HepG2 (cell line): Measurements from ENCODE around the gene TSEN34. TPM values are rescaled to one million over a fixed set of nuclear protein-coding genes. Genes with fewer than 3 reads are reported as not detected.
A peak's percentile ranks its signal among the peaks of the same experiment; 100 is the strongest.

Experiments used
- ATAC-seq: fragments of 200-7000 bp; cut with Tn5 transposase; 3 replicates; pipeline ENCODE4 v1.9.1; 2020; ENCODE audit warnings: mild to moderate bottlenecking, moderate library complexity
- BruUV-seq: library from RNA; stranded (reverse); fragments of 400-500 nt; replicated peaks from 2 replicates; lab custom pipeline; 2021; lab: Mats Ljungman, UMichigan
- CTCF ChIA-PET: fragments of 300-600 bp; formaldehyde crosslinking; extraction: SDS; loops from one replicate; lab custom pipeline; 2021; ENCODE audit warnings: low total read pairs, inconsistent platforms, low intra/inter-chr PET ratio; lab: Yijun Ruan, JAX
- POLR2A ChIA-PET: fragments of 350-600 bp; sonication (Branson Sonifier 250); formaldehyde crosslinking; loops from one replicate; lab custom pipeline; 2020; ENCODE audit warnings: antibody characterized with exemption, inconsistent platforms; lab: Yijun Ruan, JAX
- DNase-seq: peaks from one replicate; pipeline ENCODE4 v3.0.0-alpha.2; 2015; ENCODE audit warnings: low spot score
- FAIRE-seq: peaks from 3 replicates; lab custom pipeline; 2011; peaks lifted over from hg19 to GRCh38; lab: Jason Lieb, UNC
- H2AFZ ChIP-seq: one replicate; pipeline ENCODE4 v1.6.1; 2011; ENCODE audit warnings: low read length, inconsistent platforms
- H3K27ac ChIP-seq: fragments of 300-600 bp; 3 replicates; pipeline ENCODE4 v1.8.0; 2011; ENCODE audit warnings: mixed run types, mild to moderate bottlenecking, mixed read lengths, low read length, inconsistent platforms; ENCODE audit not compliant: insufficient read depth; ENCODE audit errors: extremely low read length
- H3K27me3 ChIP-seq, 2 experiments: fragments of 200-600 bp in 1 of 2; 2 replicates in 1 of 2; 3 replicates in 1 of 2; pipeline versions ENCODE4 v1.6.0 to v1.8.0; 2011; ENCODE audit warnings: low read length in 2 of 2, mild to moderate bottlenecking in 2 of 2, moderate library complexity in 2 of 2, inconsistent platforms in 1 of 2; ENCODE audit not compliant: insufficient read depth in 2 of 2, control insufficient read depth in 1 of 2
- H3K36me3 ChIP-seq, 2 experiments: fragments of 200-600 bp in 1 of 2; replicated peaks in 1 of 2; 2 replicates in 1 of 2; 3 replicates in 1 of 2; pipeline versions ENCODE4 v1.5.1 to v1.8.0; 2011; ENCODE audit warnings: low read length in 2 of 2, inconsistent platforms in 1 of 2; ENCODE audit not compliant: insufficient read depth in 2 of 2, control insufficient read depth in 1 of 2
- H3K4me1 ChIP-seq: 2 replicates; pipeline ENCODE4 v1.5.1; 2012; ENCODE audit warnings: low read length, inconsistent platforms; ENCODE audit not compliant: insufficient read depth
- H3K4me2 ChIP-seq: 2 replicates; pipeline ENCODE4 v1.6.0; 2011; ENCODE audit warnings: low read depth, low read length, inconsistent platforms
- H3K4me3 ChIP-seq, 3 experiments: fragments of 200-600 bp in 1 of 3; sonication (generic), shearing (Covaris generic) in 1 of 3; replicated peaks in 1 of 3; 2 replicates each; pipeline ENCODE4 v1.5.1; 2011 to 2016; ENCODE audit warnings: low read length in 3 of 3, inconsistent platforms in 2 of 3, low read depth in 2 of 3, mild to moderate bottlenecking in 2 of 3, control low read depth in 1 of 3, mixed read lengths in 1 of 3; ENCODE audit not compliant: insufficient read depth in 1 of 3
- H3K79me2 ChIP-seq: one replicate; pipeline ENCODE4 v1.6.1; 2011; ENCODE audit warnings: low read length, inconsistent platforms; ENCODE audit not compliant: insufficient read depth
- H3K9ac ChIP-seq: 2 replicates; pipeline ENCODE4 v1.6.0; 2011; ENCODE audit warnings: mild to moderate bottlenecking, low read depth, low read length, inconsistent platforms; ENCODE audit not compliant: insufficient read depth
- H3K9me3 ChIP-seq: 2 replicates; pipeline ENCODE4 v1.5.1; 2012; ENCODE audit warnings: mild to moderate bottlenecking, low read length
- H4K20me1 ChIP-seq: 2 replicates; pipeline ENCODE4 v1.6.0; 2011; ENCODE audit warnings: inconsistent platforms, mild to moderate bottlenecking, low read length, moderate library complexity; ENCODE audit not compliant: insufficient read depth
- ATAD3A ChIP-seq: sonication (generic); formaldehyde crosslinking; IDR thresholded peaks from 2 replicates; pipeline ENCODE4 v1.4.0; 2020; ENCODE audit warnings: missing genetic modification reagents
- BORCS8-MEF2B ChIP-seq: sonication (generic); formaldehyde crosslinking; IDR thresholded peaks from 2 replicates; pipeline ENCODE4 v1.8.0; 2022; ENCODE audit warnings: mild to moderate bottlenecking, missing genetic modification reagents
- CREB1 ChIP-seq, 2 experiments: fragments of 450-650 bp in 1 of 2; IDR thresholded peaks; 2 replicates each; pipeline ENCODE4 v1.6.1; 2016 to 2017; ENCODE audit warnings: control low read depth in 1 of 2, mild to moderate bottlenecking in 1 of 2, missing compliant biosample characterization in 1 of 2, missing genetic modification characterization in 1 of 2
- DMAP1 ChIP-seq: IDR thresholded peaks from 2 replicates; pipeline ENCODE4 v1.6.1; 2016
- DR1 ChIP-seq: sonication (generic); formaldehyde crosslinking; IDR thresholded peaks from 2 replicates; pipeline ENCODE4 v1.8.0; 2021; ENCODE audit warnings: mild to moderate bottlenecking, missing genetic modification reagents, inconsistent platforms
- FOXP4 ChIP-seq: sonication (generic); formaldehyde crosslinking; IDR thresholded peaks from 2 replicates; pipeline ENCODE4 v1.4.0; 2020; ENCODE audit warnings: missing genetic modification reagents
- HMG20B ChIP-seq: conservative IDR thresholded peaks from 2 replicates; pipeline ENCODE4 v1.6.1; 2016; ENCODE audit warnings: missing genetic modification reagents, missing compliant biosample characterization
- POLR2G ChIP-seq: fragments of 200-400 bp; formaldehyde crosslinking; IDR thresholded peaks from 2 replicates; pipeline ENCODE4 v1.6.1; 2018; ENCODE audit warnings: mild to moderate bottlenecking, low read depth, low read length, moderate library complexity
- RFXAP ChIP-seq: sonication (generic); formaldehyde crosslinking; IDR thresholded peaks from 2 replicates; pipeline ENCODE4 v1.4.0; 2020; ENCODE audit warnings: missing genetic modification reagents, borderline replicate concordance
- SP1 ChIP-seq, 2 experiments: fragments of 450-650 bp in 1 of 2; sonication (generic) in 1 of 2; formaldehyde crosslinking in 1 of 2; IDR thresholded peaks; 2 replicates each; pipeline versions ENCODE4 v1.4.0 to v1.6.1; 2016 to 2020; ENCODE audit warnings: missing genetic modification reagents in 1 of 2
- THAP11 ChIP-seq: IDR thresholded peaks from 2 replicates; pipeline ENCODE4 v1.6.1; 2016; ENCODE audit warnings: missing biosample characterization, missing genetic modification reagents
- ZIK1 ChIP-seq: sonication (generic); formaldehyde crosslinking; IDR thresholded peaks from 2 replicates; pipeline ENCODE4 v1.5.0; 2020; ENCODE audit warnings: mild to moderate bottlenecking, low read depth, missing genetic modification reagents, borderline replicate concordance
- ZNF124 ChIP-seq: sonication (generic); formaldehyde crosslinking; IDR thresholded peaks from 2 replicates; pipeline ENCODE4 v1.4.0; 2020; ENCODE audit warnings: missing genetic modification reagents
- ZNF605 ChIP-seq: sonication (generic); formaldehyde crosslinking; IDR thresholded peaks from 2 replicates; pipeline ENCODE4 v1.8.0; 2022; ENCODE audit warnings: mild to moderate bottlenecking, missing genetic modification reagents
- ZNF614 ChIP-seq: IDR thresholded peaks from 2 replicates; pipeline ENCODE4 v1.6.1; 2018; ENCODE audit warnings: missing biosample characterization, missing genetic modification reagents, inconsistent platforms, borderline replicate concordance
- ZNF616 ChIP-seq: sonication (generic); formaldehyde crosslinking; IDR thresholded peaks from 2 replicates; pipeline ENCODE4 v1.5.0; 2020; ENCODE audit warnings: low read depth, mild to moderate bottlenecking, missing genetic modification reagents
- ZNF788 ChIP-seq: sonication (generic); formaldehyde crosslinking; IDR thresholded peaks from 2 replicates; pipeline ENCODE4 v1.5.0; 2020; ENCODE audit warnings: mild to moderate bottlenecking, missing genetic modification reagents, borderline replicate concordance
- WGBS: methylation state at CpG from one replicate; pipeline ENCODE4 v1.1.6; 2017; ENCODE audit warnings: low lambda C conversion rate; 5-methylcytosine and 5-hydroxymethylcytosine counted together
- in situ Hi-C: cut with HindIII; loops from 2 replicates; pipeline ENCODE4 v1.10.0; 2017; ENCODE audit warnings: low pct_unique_long_range_greater_than_20kb; ENCODE audit not compliant: extremely low pct_ligation_motif_present
- intact Hi-C: fragments of 100-400 bp; cut with micrococcal nuclease; formaldehyde crosslinking; loops from one replicate; pipeline ENCODE4 v1.10.0; 2022; ENCODE audit not compliant: unreplicated experiment
- polyA plus RNA-seq, 8 experiments: library from polyadenylated mRNA; depleted of rRNA in 3 of 8; stranded (reverse) in 7 of 8; unstranded in 1 of 8; fragments of >200 nt; fragmentation: Illumina TruSeq in 4 of 8; extraction: Trizol in 4 of 8; gene quantifications; 2 replicates each; pipeline versions ENCODE4 v1.2.1 to v1.2.3, GENCODE V29; 2011 to 2016; ENCODE audit warnings: low read depth in 4 of 8, missing spikeins in 1 of 8, mixed read lengths in 1 of 8; ENCODE audit not compliant: insufficient read depth in 1 of 8
- total RNA-seq, 5 experiments: library from RNA; depleted of rRNA; stranded (reverse); fragments of >200 nt; fragmentation: Illumina TruSeq; extraction: Trizol; gene quantifications; 2 replicates each; pipeline ENCODE4 v1.2.3, GENCODE V29; 2016; ENCODE audit warnings: low read depth in 1 of 5
- TF ChIP-seq, protein P1 (sequence below): sonication (generic); formaldehyde crosslinking; IDR thresholded peaks from 2 replicates; pipeline ENCODE4 v1.5.0; 2020; ENCODE audit warnings: mild to moderate bottlenecking, missing genetic modification reagents

The TSEN34 gene
- total and polyA plus RNA-seq, 2 of the 13 experiments (the other 11 are each of a cell fraction or from before 2014, with no cell fraction given), result 55.1 to 65.4 TPM

- DNase-seq, result peak; percentile 100
- no peaks in the 10 kb centered on the region for H3K9me3 ChIP-seq
- peak within 1 kb of the TSS; percentile 90 for H3K27ac ChIP-seq
- ChIA-PET POLR2A (interaction anchor here (0.9 to 3.2 kb wide), 9 partner anchors 9 to 50 kb away, joined by 3 to 48 read pairs (median 7); partner anchors contain the start of genes CNOT3, MBOAT7, PRPF31 and RPS9), CTCF (no interaction called here)
- H2AFZ ChIP-seq, result peak within 1 kb of the TSS; percentile 85
- H3K4me3 ChIP-seq, result peak within 1 kb of the TSS; percentile 75 to 93 (median 80)
- peak; percentile 98 for FAIRE-seq
- ATAC-seq, result peak; percentile 94
- H3K27me3 ChIP-seq, result no peaks in the 10 kb centered on the region; a peak in 1 of 5 replicates
- peak within 1 kb of the TSS; percentile 88 for H3K9ac ChIP-seq
- H3K4me1 ChIP-seq, result peaks cover 13% of the 10 kb centered on the region
- no peaks in the 10 kb centered on the region for H4K20me1 ChIP-seq
- under 1% methylated on average over 41 of the region's 72 CpGs for WGBS
- H3K79me2 ChIP-seq, result peaks cover 13% of the 10 kb centered on the region
- intact Hi-C loops, result loop anchor here (1.0 to 2.0 kb wide), 2 partner anchors 27 to 71 kb away; no protein-coding TSS in a partner anchor
- H3K36me3 ChIP-seq, result peaks cover 9 to 33% of the 10 kb centered on the region in 2 experiments
- in situ Hi-C loops, result no loop called here
- H3K4me2 ChIP-seq, result peak within 1 kb of the TSS; percentile 97
- no TSS peak for BruUV-seq
- peak; percentile 60; the same call in 1 of the 2 replicates for TF ChIP-seq ZNF124 (CRISPR knock-in tag)
- TF ChIP-seq THAP11 (CRISPR knock-in tag), result peak; percentile 88
- TF ChIP-seq ZNF788 (CRISPR knock-in tag), result peak; percentile 50
- TF ChIP-seq DR1 (CRISPR knock-in tag), result peak; percentile 66
- 0 out of 2 replicates have a peak, but pooled peaks have one; percentile 54 for TF ChIP-seq ATAD3A (CRISPR knock-in tag)
- peak; percentile 78 for TF ChIP-seq POLR2G
- peak; percentile 25; the same call in 1 of the 2 replicates for TF ChIP-seq FOXP4 (CRISPR knock-in tag)
- TF ChIP-seq CREB1 (IDR thresholded peaks at IDR 0.05), result peak; percentile 90
- peak; percentile 95 for TF ChIP-seq CREB1 (CRISPR knock-in tag; IDR thresholded peaks at IDR 0.05)
- peak; percentile 39; the same call in 1 of the 2 replicates for TF ChIP-seq BORCS8-MEF2B (CRISPR knock-in tag)
- TF ChIP-seq, protein P1, sequence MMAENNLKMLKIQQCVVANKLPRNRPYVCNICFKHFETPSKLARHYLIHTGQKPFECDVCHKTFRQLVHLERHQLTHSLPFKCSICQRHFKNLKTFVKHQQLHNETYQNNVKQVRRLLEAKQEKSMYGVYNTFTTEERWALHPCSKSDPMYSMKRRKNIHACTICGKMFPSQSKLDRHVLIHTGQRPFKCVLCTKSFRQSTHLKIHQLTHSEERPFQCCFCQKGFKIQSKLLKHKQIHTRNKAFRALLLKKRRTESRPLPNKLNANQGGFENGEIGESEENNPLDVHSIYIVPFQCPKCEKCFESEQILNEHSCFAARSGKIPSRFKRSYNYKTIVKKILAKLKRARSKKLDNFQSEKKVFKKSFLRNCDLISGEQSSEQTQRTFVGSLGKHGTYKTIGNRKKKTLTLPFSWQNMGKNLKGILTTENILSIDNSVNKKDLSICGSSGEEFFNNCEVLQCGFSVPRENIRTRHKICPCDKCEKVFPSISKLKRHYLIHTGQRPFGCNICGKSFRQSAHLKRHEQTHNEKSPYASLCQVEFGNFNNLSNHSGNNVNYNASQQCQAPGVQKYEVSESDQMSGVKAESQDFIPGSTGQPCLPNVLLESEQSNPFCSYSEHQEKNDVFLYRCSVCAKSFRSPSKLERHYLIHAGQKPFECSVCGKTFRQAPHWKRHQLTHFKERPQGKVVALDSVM, result no peak
- peak; percentile 52; the same call in 1 of the 2 replicates for TF ChIP-seq ZIK1
- 0 out of 2 replicates have a peak, but pooled peaks have one; percentile 64 for TF ChIP-seq ZNF616 (CRISPR knock-in tag)
- TF ChIP-seq SP1 (IDR thresholded peaks at IDR 0.05), result no peak
- peak; percentile 33; the same call in 1 of the 2 replicates for TF ChIP-seq SP1 (CRISPR knock-in tag; IDR thresholded peaks at IDR 0.05)
- TF ChIP-seq ZNF614 (CRISPR knock-in tag), result no peak
- peak; percentile 95 for TF ChIP-seq RFXAP
- TF ChIP-seq ZNF605 (CRISPR knock-in tag), result peak; percentile 8; the same call in 1 of the 2 replicates
- no peak for TF ChIP-seq HMG20B (CRISPR knock-in tag)
- TF ChIP-seq DMAP1 (CRISPR knock-in tag), result peak; percentile 83; the same call in 1 of the 2 replicates
Measured at GRCh38 chr19:54159352-54160181, 31.5 kb upstream of the TSEN34 start, which contains the start of gene LENG1. Gene LENG1, minus strand, starts transcription at chr19:54159721. Its CDS starts 26 bp downstream, at chr19:54159695.
